IMR-90 (cell line): ENCODE results near the gene SURF1. TPM values are rescaled to one million over a fixed set of nuclear protein-coding genes. Genes with fewer than 3 reads are reported as not detected.

ENCODE experiments used
- ATAC-seq: fragments of 200-7000 bp; cut with Tn5 transposase; 2 replicates; pipeline ENCODE4 v1.9.1; 2020; ENCODE audit warnings: low read depth, mild to moderate bottlenecking, moderate library complexity
- BruUV-seq: library from RNA; stranded (reverse); fragments of 400-500 nt; replicated peaks from 2 replicates; lab custom pipeline; 2021; lab: Mats Ljungman, UMichigan
- CTCF ChIA-PET: fragments of 300-600 bp; formaldehyde crosslinking; extraction: SDS; loops from one replicate; lab custom pipeline; 2021; ENCODE audit warnings: antibody characterized with exemption; lab: Yijun Ruan, JAX
- POLR2A ChIA-PET: fragments of 300-600 bp; sonication (Branson Sonifier 250); formaldehyde crosslinking; loops from one replicate; lab custom pipeline; 2022; ENCODE audit warnings: antibody characterized with exemption; ENCODE audit not compliant: unreplicated experiment; lab: Charles Lee
- DNase-seq: peaks from one replicate; pipeline ENCODE4 v3.0.0; 2013
- H2AFZ ChIP-seq: replicated peaks from 2 replicates; pipeline ENCODE3; 2013; ENCODE audit warnings: low read length, mild to moderate bottlenecking; ENCODE audit not compliant: poor library complexity
- H2AK5ac ChIP-seq: 2 replicates; pipeline ENCODE4 v1.6.1; 2013; ENCODE audit warnings: low read depth, low read length, inconsistent platforms
- H2AK9ac ChIP-seq: replicated peaks from 2 replicates; pipeline ENCODE3; 2013; ENCODE audit warnings: mild to moderate bottlenecking, low read depth, low read length, moderate library complexity; ENCODE audit not compliant: poor library complexity
- H2BK120ac ChIP-seq: 2 replicates; pipeline ENCODE4 v1.6.1; 2013; ENCODE audit warnings: low read depth, low read length, inconsistent platforms
- H2BK15ac ChIP-seq: 3 replicates; pipeline ENCODE4 v1.6.1; 2013; ENCODE audit warnings: low read depth, low read length, inconsistent platforms
- H2BK20ac ChIP-seq: 2 replicates; pipeline ENCODE4 v1.6.1; 2013; ENCODE audit warnings: low read depth, mild to moderate bottlenecking, inconsistent platforms, low read length, moderate library complexity
- H2BK5ac ChIP-seq: 2 replicates; pipeline ENCODE4 v1.6.1; 2013; ENCODE audit warnings: mild to moderate bottlenecking, low read depth, low read length, inconsistent platforms; ENCODE audit not compliant: poor library complexity, severe bottlenecking
- H3K14ac ChIP-seq: replicated peaks from 2 replicates; pipeline ENCODE4 v1.6.1; 2013; ENCODE audit warnings: low read depth, low read length, inconsistent platforms
- H3K18ac ChIP-seq: 2 replicates; pipeline ENCODE4 v1.6.1; 2013; ENCODE audit warnings: low read depth, low read length, control low read depth
- H3K23ac ChIP-seq: 2 replicates; pipeline ENCODE4 v1.6.1; 2013; ENCODE audit warnings: low read depth, low read length, inconsistent platforms
- H3K27ac ChIP-seq: 2 replicates; pipeline ENCODE4 v1.5.1; 2013; ENCODE audit warnings: mild to moderate bottlenecking, control low read depth, low read length; ENCODE audit not compliant: insufficient read depth
- H3K27me3 ChIP-seq: 2 replicates; pipeline ENCODE4 v1.6.1; 2013; ENCODE audit warnings: low read length; ENCODE audit not compliant: control insufficient read depth, insufficient read depth
- H3K36me3 ChIP-seq: 2 replicates; pipeline ENCODE4 v1.6.1; 2013; ENCODE audit warnings: low read length, mixed read lengths; ENCODE audit not compliant: control insufficient read depth, insufficient read depth
- H3K4ac ChIP-seq: 2 replicates; pipeline ENCODE4 v1.6.1; 2013; ENCODE audit warnings: low read depth, low read length, inconsistent platforms
- H3K4me1 ChIP-seq: 2 replicates; pipeline ENCODE4 v1.6.1; 2013; ENCODE audit warnings: low read length, mixed read lengths; ENCODE audit not compliant: control insufficient read depth, insufficient read depth
- H3K4me2 ChIP-seq: 2 replicates; pipeline ENCODE4 v1.6.1; 2013; ENCODE audit warnings: low read depth, mild to moderate bottlenecking, control low read depth, low read length, moderate library complexity
- H3K4me3 ChIP-seq: 2 replicates; pipeline ENCODE4 v1.5.1; 2013; ENCODE audit warnings: low read depth, mild to moderate bottlenecking, control low read depth, low read length, moderate library complexity; ENCODE audit not compliant: insufficient read depth
- H3K56ac ChIP-seq: 2 replicates; pipeline ENCODE4 v1.6.1; 2013; ENCODE audit warnings: low read length, inconsistent platforms; ENCODE audit not compliant: insufficient read depth; ENCODE audit errors: extremely low read depth
- H3K79me1 ChIP-seq, 2 experiments: 2 replicates each; pipeline ENCODE4 v1.6.1; 2013; ENCODE audit warnings: low read length in 2 of 2, inconsistent platforms in 1 of 2, low read depth in 1 of 2
- H3K9ac ChIP-seq: 2 replicates; pipeline ENCODE4 v1.6.1; 2013; ENCODE audit warnings: low read depth, low read length, control low read depth
- H3K9me1 ChIP-seq: 2 replicates; pipeline ENCODE4 v1.6.1; 2013; ENCODE audit warnings: low read length, inconsistent platforms; ENCODE audit not compliant: insufficient read depth
- H3K9me3 ChIP-seq: 2 replicates; pipeline ENCODE4 v1.6.1; 2013; ENCODE audit warnings: low read length; ENCODE audit not compliant: control insufficient read depth, insufficient read depth
- H4K20me1 ChIP-seq: 2 replicates; pipeline ENCODE4 v1.6.1; 2013; ENCODE audit warnings: low read length, inconsistent platforms; ENCODE audit not compliant: insufficient read depth
- H4K5ac ChIP-seq: 2 replicates; pipeline ENCODE4 v1.6.1; 2013; ENCODE audit warnings: mild to moderate bottlenecking, low read depth, low read length, control low read depth
- H4K8ac ChIP-seq, 2 experiments: 2 replicates each; pipeline ENCODE4 v1.6.1; 2013; ENCODE audit warnings: low read depth in 2 of 2, low read length in 2 of 2, control low read depth in 1 of 2, inconsistent platforms in 1 of 2
- H4K91ac ChIP-seq: 2 replicates; pipeline ENCODE4 v1.6.1; 2013; ENCODE audit warnings: low read depth, low read length, inconsistent platforms; ENCODE audit not compliant: insufficient read depth
- BHLHE40 ChIP-seq: fragments of 150-350 bp; IDR thresholded peaks from 2 replicates; pipeline ENCODE4 v1.6.1; 2016; ENCODE audit warnings: mild to moderate bottlenecking, low read depth, low read length
- CHD1 ChIP-seq: IDR thresholded peaks from 2 replicates; pipeline ENCODE4 v1.6.1; 2012; ENCODE audit warnings: low read depth, low read length, improper control_type of control experiment
- FOS ChIP-seq: fragments of 150-350 bp; IDR thresholded peaks from 2 replicates; pipeline ENCODE4 v1.6.1; 2016; ENCODE audit warnings: low read depth, low read length
- RAD21 ChIP-seq: IDR thresholded peaks from 2 replicates; pipeline ENCODE4 v1.6.1; 2012; ENCODE audit warnings: low read length, improper control_type of control experiment
- WGBS, 2 experiments: methylation state at CpG; one replicate each; pipeline versions ENCODE4 v1.1.5 to v1.1.7; 2013; ENCODE audit warnings: missing lambda C conversion rate in 2 of 2; ENCODE audit not compliant: insufficient read length in 1 of 2; ENCODE audit errors: extremely low coverage in 2 of 2; 5-methylcytosine and 5-hydroxymethylcytosine counted together
- dilution Hi-C: fragments of 300-500 bp; cut with HindIII; formaldehyde crosslinking; loops from one replicate; pipeline ENCODE4 v1.14.3; 2018; ENCODE audit warnings: low sequenced_read_pairs; ENCODE audit not compliant: unreplicated experiment
- in situ Hi-C: fragments of 300-500 bp; cut with MboI; formaldehyde crosslinking; loops from 3 replicates; pipeline ENCODE4 v1.14.3; 2019; ENCODE audit warnings: low sequenced_read_pairs, inconsistent platforms, mixed read lengths
- intact Hi-C: fragments of 100-400 bp; cut with micrococcal nuclease; formaldehyde crosslinking; loops from 2 replicates; pipeline ENCODE4 v1.10.0; 2022
- polyA plus RNA-seq, 3 experiments: library from polyadenylated mRNA; depleted of rRNA; stranded (reverse); fragments of >200 nt; gene quantifications; 2 replicates each; pipeline ENCODE4 v1.2.3, GENCODE V29; 2012; ENCODE audit warnings: low replicate concordance in 1 of 3
- total RNA-seq: library from RNA; depleted of rRNA; stranded (reverse); fragments of >200 nt; gene quantifications from 2 replicates; pipeline ENCODE4 v1.2.3, GENCODE V29; 2012
- TF ChIP-seq, protein P1 (sequence below): fragments of 150-350 bp; IDR thresholded peaks from 2 replicates; pipeline ENCODE4 v1.6.1; 2016; ENCODE audit warnings: low read depth, mild to moderate bottlenecking, low read length, moderate library complexity, borderline replicate concordance

SURF1 gene
- total and polyA plus RNA-seq, 2 of the 4 experiments (the other 2 are of a cell fraction): 15.1 to 24.5 TPM

- Histone ChIP-seq H3K9me3 (0 out of 2 replicates have a peak, but pooled peaks cover 1% of the 10 kb centered on the region), H3K14ac (no peak overlapping the region), H2AK9ac (no peak overlapping the region), H3K36me3 (no peaks in the 10 kb centered on the region), H4K5ac (no peak overlapping the region), H3K4me3 (no peak overlapping the region), H3K27ac (no peak overlapping the region), H3K56ac (no peak overlapping the region), H2BK5ac (no peak overlapping the region), H3K18ac (no peak overlapping the region), H2BK120ac (no peak overlapping the region), H2BK15ac (no peak overlapping the region), H4K20me1 (no peaks in the 10 kb centered on the region), H2AK5ac (no peak overlapping the region), H3K79me1 (no peaks in the 10 kb centered on the region), H2BK20ac (no peak overlapping the region), H4K91ac (no peak overlapping the region), H4K8ac (no peak overlapping the region), H3K9ac (no peak overlapping the region), H3K4me2 (no peak overlapping the region), H3K9me1 (no peaks in the 10 kb centered on the region), H3K4me1 (no peaks in the 10 kb centered on the region), H3K4ac (no peak overlapping the region), H2AFZ (no peak overlapping the region), H3K23ac (no peak overlapping the region), H3K27me3 (peaks cover 2% of the 10 kb centered on the region; the same call in 1 of the 2 replicates)
- CTCF ChIA-PET: no interaction called here
- no TSS peak for BruUV-seq
- DNase-seq: no peak
- intact Hi-C loops (no loop called here), dilution Hi-C loops (no loop called here), in situ Hi-C loops (no loop called here)
- POLR2A ChIA-PET: no interaction called here
- no CpG with 5 or more reads among the region's 6 CpGs for WGBS, 2 experiments
- ATAC-seq: no peak
- TF ChIP-seq, protein P1, sequence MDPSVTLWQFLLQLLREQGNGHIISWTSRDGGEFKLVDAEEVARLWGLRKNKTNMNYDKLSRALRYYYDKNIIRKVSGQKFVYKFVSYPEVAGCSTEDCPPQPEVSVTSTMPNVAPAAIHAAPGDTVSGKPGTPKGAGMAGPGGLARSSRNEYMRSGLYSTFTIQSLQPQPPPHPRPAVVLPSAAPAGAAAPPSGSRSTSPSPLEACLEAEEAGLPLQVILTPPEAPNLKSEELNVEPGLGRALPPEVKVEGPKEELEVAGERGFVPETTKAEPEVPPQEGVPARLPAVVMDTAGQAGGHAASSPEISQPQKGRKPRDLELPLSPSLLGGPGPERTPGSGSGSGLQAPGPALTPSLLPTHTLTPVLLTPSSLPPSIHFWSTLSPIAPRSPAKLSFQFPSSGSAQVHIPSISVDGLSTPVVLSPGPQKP: no peak
- TF ChIP-seq FOS (no peak), BHLHE40 (no peak), CHD1 (no peak), RAD21 (no peak)
Observed at GRCh38 chr9:133309608-133310007, 46.7 kb downstream of the SURF1 start.
